ENCODE results near the gene ECI1. TPM values are rescaled to one million over a fixed set of nuclear protein-coding genes. Genes with fewer than 3 reads are reported as not detected.

Gene ECI1
- total and polyA plus RNA-seq, 2 of the 4 experiments (the other 2 are of a cell fraction): 20.3 to 30.1 TPM

- no peaks in the 10 kb centered on the region for H3K9me1 ChIP-seq (ENCODE audit: insufficient read depth, low read length)
- H3K27ac ChIP-seq (ENCODE audit: insufficient read depth, low read length): no peak overlapping the region
- dilution Hi-C loops (cut with HindIII; ENCODE audit: low sequenced_read_pairs, unreplicated experiment): no loop called here
- H3K9ac ChIP-seq (ENCODE audit: low read depth, low read length): no peak overlapping the region
- H3K9me3 ChIP-seq (ENCODE audit: control insufficient read depth, insufficient read depth, low read length): no peaks in the 10 kb centered on the region
- CTCF ChIA-PET: interaction anchor here (0.6 kb wide), 1 partner anchor 185 kb away, joined by 4 read pairs; no protein-coding TSS in a partner anchor
- no peak overlapping the region for H2BK15ac ChIP-seq (ENCODE audit: low read depth, low read length)
- H3K36me3 ChIP-seq (ENCODE audit: control insufficient read depth, insufficient read depth, low read length): peaks cover 60% of the 10 kb centered on the region
- peaks cover 0 to 15% of the 10 kb centered on the region in 2 experiments; a peak in 3 of 4 replicates for H3K79me1 ChIP-seq (ENCODE audit: low read depth in 1 of 2, low read length in 2 of 2)
- BruUV-seq (replicated peaks): no TSS peak
- H2BK5ac ChIP-seq (ENCODE audit: low read depth, low read length, poor library complexity, severe bottlenecking): no peak overlapping the region
- H2BK120ac ChIP-seq (ENCODE audit: low read depth, low read length): no peak overlapping the region
- H3K14ac ChIP-seq (replicated peaks; ENCODE audit: low read depth, low read length): no peak overlapping the region
- H3K27me3 ChIP-seq (ENCODE audit: control insufficient read depth, insufficient read depth, low read length): peaks cover 6% of the 10 kb centered on the region
- H4K20me1 ChIP-seq (ENCODE audit: insufficient read depth, low read length): peaks cover 24% of the 10 kb centered on the region
- H2AK9ac ChIP-seq (replicated peaks; ENCODE audit: low read depth, low read length, poor library complexity): no peak overlapping the region
- intact Hi-C loops (cut with micrococcal nuclease): no loop called here
- H2AFZ ChIP-seq (replicated peaks; ENCODE audit: low read length, poor library complexity): no peak overlapping the region
- H2AK5ac ChIP-seq (ENCODE audit: low read depth, low read length): no peak overlapping the region
- POLR2A ChIA-PET (ENCODE audit: unreplicated experiment): interaction anchor here (0.5 kb wide), 1 partner anchor 243 kb away, joined by 6 read pairs; the partner anchor contains the start of gene TBC1D24
- H4K5ac ChIP-seq (ENCODE audit: low read depth, low read length): no peak overlapping the region
- no peak overlapping the region for H2BK20ac ChIP-seq (ENCODE audit: low read depth, low read length)
- H3K56ac ChIP-seq (ENCODE audit: extremely low read depth, insufficient read depth, low read length): no peak overlapping the region
- no peak overlapping the region for H4K8ac ChIP-seq (ENCODE audit: low read depth in 2 of 2, low read length in 2 of 2)
- WGBS, 2 experiments (ENCODE audit: extremely low coverage in 2 of 2, insufficient read length in 1 of 2): 98% methylated on average over 20 of the region's 41 CpGs; no CpG with 5 or more reads in 1 of the 2 experiments
- ATAC-seq (ENCODE audit: low read depth): no peak
- no peak overlapping the region for H3K23ac ChIP-seq (ENCODE audit: low read depth, low read length)
- in situ Hi-C loops (cut with MboI; ENCODE audit: low sequenced_read_pairs): no loop called here
- H3K4me2 ChIP-seq (ENCODE audit: low read depth, low read length): no peak overlapping the region
- H4K91ac ChIP-seq (ENCODE audit: insufficient read depth, low read depth, low read length): no peak overlapping the region
- no peak overlapping the region for H3K18ac ChIP-seq (ENCODE audit: low read depth, low read length)
- H3K4ac ChIP-seq (ENCODE audit: low read depth, low read length): no peak overlapping the region
- H3K4me3 ChIP-seq (ENCODE audit: insufficient read depth, low read depth, low read length): no peak overlapping the region
- H3K4me1 ChIP-seq (ENCODE audit: control insufficient read depth, insufficient read depth, low read length): peaks cover 5% of the 10 kb centered on the region; the same call in 1 of the 2 replicates
- no peak for DNase-seq
- TF ChIP-seq USF2 (IDR thresholded peaks at IDR 0.05; ENCODE audit: low read depth, low read length) (no peak), POLR2A (IDR thresholded peaks at IDR 0.05; ENCODE audit: low read depth, low read length) (no peak), CTCF (conservative IDR thresholded peaks at IDR 0.05; ENCODE audit: low read depth, low read length) (no peak), RAD21 (IDR thresholded peaks at IDR 0.05; ENCODE audit: low read length) (no peak), MXI1 (IDR thresholded peaks at IDR 0.05; ENCODE audit: borderline replicate concordance, low read depth, low read length) (no peak), BHLHE40 (IDR thresholded peaks at IDR 0.05; ENCODE audit: low read depth, low read length) (no peak), MAZ (IDR thresholded peaks at IDR 0.05; ENCODE audit: borderline replicate concordance, low read depth, low read length) (no peak), NFE2L2 (IDR thresholded peaks at IDR 0.05; ENCODE audit: low read depth, low read length) (no peak), ELK1 (IDR thresholded peaks at IDR 0.05; ENCODE audit: borderline replicate concordance, low read depth, low read length) (no peak), RFX5 (IDR thresholded peaks at IDR 0.05; ENCODE audit: low read depth, low read length) (no peak), FOS (IDR thresholded peaks at IDR 0.05; ENCODE audit: low read depth, low read length) (no peak), CHD1 (IDR thresholded peaks at IDR 0.05; ENCODE audit: low read depth, low read length) (no peak), RCOR1 (IDR thresholded peaks at IDR 0.05; ENCODE audit: insufficient replicate concordance, low read length) (no peak), MAFK (IDR thresholded peaks at IDR 0.05; ENCODE audit: low read depth, low read length) (no peak)
Measured at GRCh38 chr16:2232094-2232990, 19.0 kb downstream of the ECI1 start.

Measured in IMR-90 (cell line).